ENCODE data around the gene XRCC6.
"Not testable (repeated sequence)": the region's sequence is repeated elsewhere in the genome, so short reads cannot be mapped to it uniquely, and the experiment has no call there.

Gene XRCC6

GRCh38 chr22:41657709-41658108 lies 36.6 kb downstream of the XRCC6 start:
- no peak for TF ChIP-seq CTCF (conservative IDR thresholded peaks at IDR 0.05)
- H3K27ac ChIP-seq = no peak overlapping the region

- H3K27ac ChIP-seq = no peak overlapping the region
- TF ChIP-seq CTCF (conservative IDR thresholded peaks at IDR 0.05) = no peak
These were observed 37.8 kb downstream of the XRCC6 start for GRCh38 chr22:41658869-41659268.

- H3K27ac ChIP-seq = no peak overlapping the region
- no peak for TF ChIP-seq CTCF (conservative IDR thresholded peaks at IDR 0.05)
These were observed 38.8 kb downstream of the XRCC6 start for GRCh38 chr22:41659941-41660340.

GRCh38 chr22:41660416-41660815 lies 39.3 kb downstream of the XRCC6 start:
- no peak for TF ChIP-seq CTCF (conservative IDR thresholded peaks at IDR 0.05)

GRCh38 chr22:41661088-41661487 lies 40.0 kb downstream of the XRCC6 start:
- no peak for TF ChIP-seq CTCF (conservative IDR thresholded peaks at IDR 0.05)
- H3K27ac ChIP-seq = no peak overlapping the region

More at GRCh38 chr22:41660416-41660815, 39.3 kb downstream of the XRCC6 start:
- no peak overlapping the region for H3K27ac ChIP-seq

GRCh38 chr22:41661713-41662112 lies 40.6 kb downstream of the XRCC6 start:
- no peak overlapping the region for H3K27ac ChIP-seq
- TF ChIP-seq CTCF (conservative IDR thresholded peaks at IDR 0.05) = no peak

- H3K27ac ChIP-seq = not testable (repeated sequence)
These were observed 42.5 kb downstream of the XRCC6 start for GRCh38 chr22:41663594-41663993.

GRCh38 chr22:41664490-41664889 lies 43.4 kb downstream of the XRCC6 start:
- H3K27ac ChIP-seq = peak overlapping the region; percentile 25; the same call in 1 of the 2 replicates
- TF ChIP-seq CTCF (conservative IDR thresholded peaks at IDR 0.05) = no peak

All from VCaP (cell line).